HTR-8/SVneo (cell line): Measurements from ENCODE around the gene CCDC88B.

ENCODE experiments used
- DNase-seq: peaks from one replicate; pipeline ENCODE4 v3.0.0; 2011; ENCODE audit warnings: low spot score, mixed read lengths; ENCODE audit not compliant: insufficient read length
- FAIRE-seq: peaks from 2 replicates; lab custom pipeline; 2011; peaks lifted over from hg19 to GRCh38; lab: Jason Lieb, UNC

The CCDC88B gene

GRCh38 chr11:64339754-64340408 lies at the start of gene CCDC88B:
Gene CCDC88B (plus strand): TSS chr11:64340204. CDS start chr11:64340267, 63 bp downstream.
- DNase-seq, result no peak
- FAIRE-seq, result no peak

- no peak for FAIRE-seq
Measured at GRCh38 chr11:64290352-64291261, 49.4 kb upstream of the CCDC88B start.

GRCh38 chr11:64291262-64291751 lies 48.7 kb upstream of the CCDC88B start, which contains the start of gene KCNK4:
Gene KCNK4 (plus strand): TSS chr11:64291302. CDS start chr11:64293019, 1,717 bp downstream.
- FAIRE-seq (no peak), DNase-seq (no peak)

More at GRCh38 chr11:64290352-64291261, 49.4 kb upstream of the CCDC88B start:
- DNase-seq, result no peak

- no peak for DNase-seq
Measured at GRCh38 chr11:64291752-64292459, 48.1 kb upstream of the CCDC88B start.

GRCh38 chr11:64292460-64293254 lies 47.3 kb upstream of the CCDC88B start:
- no peak for DNase-seq
- no peak for FAIRE-seq

More at GRCh38 chr11:64291752-64292459, 48.1 kb upstream of the CCDC88B start:
- no peak for FAIRE-seq

GRCh38 chr11:64294774-64295173 lies 45.2 kb upstream of the CCDC88B start:
- FAIRE-seq, result no peak
- DNase-seq, result no peak

GRCh38 chr11:64295760-64296159 lies 44.2 kb upstream of the CCDC88B start:
- DNase-seq (no peak), FAIRE-seq (no peak)

GRCh38 chr11:64296236-64296635 lies 43.8 kb upstream of the CCDC88B start:
- DNase-seq, result no peak
- no peak for FAIRE-seq

GRCh38 chr11:64296830-64297698 lies 42.9 kb upstream of the CCDC88B start:
- FAIRE-seq (no peak), DNase-seq (no peak)

GRCh38 chr11:64297699-64298358 lies 42.2 kb upstream of the CCDC88B start:
- FAIRE-seq (no peak), DNase-seq (no peak)

- DNase-seq, result no peak
- FAIRE-seq, result no peak
Measured at GRCh38 chr11:64298966-64299846, 40.8 kb upstream of the CCDC88B start.

GRCh38 chr11:64299847-64300648 lies 40.0 kb upstream of the CCDC88B start, which contains the start of gene CATSPERZ:
Gene CATSPERZ (plus strand): TSS chr11:64300358. CDS start chr11:64300411, 53 bp downstream.
- FAIRE-seq, result no peak
- no peak for DNase-seq

GRCh38 chr11:64303109-64304031 lies 36.6 kb upstream of the CCDC88B start:
- no peak for FAIRE-seq
- no peak for DNase-seq

GRCh38 chr11:64304032-64304315 lies 36.0 kb upstream of the CCDC88B start:
- DNase-seq, result no peak
- FAIRE-seq, result no peak

- peak; percentile 91 for DNase-seq
- no peak for FAIRE-seq
Measured at GRCh38 chr11:64304316-64305072, 35.5 kb upstream of the CCDC88B start.
